ENCODE data around the gene PAOX.

PAOX gene

GRCh38 chr10:133379152-133379800, at the start of gene PAOX:
PAOX (plus strand) TSS chr10:133379262; CDS start chr10:133379317, 55 bp downstream.
- DNase-seq (ENCODE audit: low spot score), result peak; percentile 32

GRCh38 chr10:133329491-133330202, 49.4 kb upstream of the PAOX start:
- peak; percentile 86 for DNase-seq (ENCODE audit: low spot score)

- no peak for DNase-seq (ENCODE audit: low spot score)
Measured at GRCh38 chr10:133332936-133333699, 45.9 kb upstream of the PAOX start.

- no peak for DNase-seq (ENCODE audit: low spot score)
Measured at GRCh38 chr10:133334503-133335245, 44.4 kb upstream of the PAOX start.

GRCh38 chr10:133335246-133336117, 43.6 kb upstream of the PAOX start:
- no peak for DNase-seq (ENCODE audit: low spot score)

- DNase-seq (ENCODE audit: low spot score), result no peak
Measured at GRCh38 chr10:133336118-133336576, 42.9 kb upstream of the PAOX start.

- DNase-seq (ENCODE audit: low spot score), result no peak
Measured at GRCh38 chr10:133336577-133337369, 42.3 kb upstream of the PAOX start, which contains the start of gene CALY. CALY (minus strand) TSS chr10:133336896; CDS start chr10:133328989, 7,907 bp downstream.

GRCh38 chr10:133337370-133337725, 41.7 kb upstream of the PAOX start:
- no peak for DNase-seq (ENCODE audit: low spot score)

- DNase-seq (ENCODE audit: low spot score), result no peak
Measured at GRCh38 chr10:133338080-133339071, 40.7 kb upstream of the PAOX start.

- no peak for DNase-seq (ENCODE audit: low spot score)
Measured at GRCh38 chr10:133339708-133340380, 39.2 kb upstream of the PAOX start.

- no peak for DNase-seq (ENCODE audit: low spot score)
Measured at GRCh38 chr10:133341983-133342382, 37.1 kb upstream of the PAOX start.

- DNase-seq (ENCODE audit: low spot score), result no peak
Measured at GRCh38 chr10:133342942-133343341, 36.1 kb upstream of the PAOX start.

GRCh38 chr10:133343558-133343957, 35.5 kb upstream of the PAOX start:
- DNase-seq (ENCODE audit: low spot score), result no peak

GRCh38 chr10:133344236-133344635, 34.8 kb upstream of the PAOX start:
- DNase-seq (ENCODE audit: low spot score), result no peak

GRCh38 chr10:133346413-133346812, 32.6 kb upstream of the PAOX start:
- DNase-seq (ENCODE audit: low spot score), result no peak

- peak; percentile 48 for DNase-seq (ENCODE audit: low spot score)
Measured at GRCh38 chr10:133347710-133348517, 31.1 kb upstream of the PAOX start.

- no peak for DNase-seq (ENCODE audit: low spot score)
Measured at GRCh38 chr10:133349160-133349568, 29.9 kb upstream of the PAOX start.
